GM21528 (cell line): ENCODE data around the gene SLC25A36.
A peak's percentile ranks its signal among the peaks of the same experiment; 100 is the strongest.

Source experiments
- ATAC-seq: cut with Tn5 transposase; IDR thresholded peaks from one replicate; pipeline ENCODE4 v1.9.1; 2021; ENCODE audit warnings: mild to moderate bottlenecking, moderate library complexity; ENCODE audit not compliant: unreplicated experiment, low FRiP score

Gene SLC25A36, protein sequence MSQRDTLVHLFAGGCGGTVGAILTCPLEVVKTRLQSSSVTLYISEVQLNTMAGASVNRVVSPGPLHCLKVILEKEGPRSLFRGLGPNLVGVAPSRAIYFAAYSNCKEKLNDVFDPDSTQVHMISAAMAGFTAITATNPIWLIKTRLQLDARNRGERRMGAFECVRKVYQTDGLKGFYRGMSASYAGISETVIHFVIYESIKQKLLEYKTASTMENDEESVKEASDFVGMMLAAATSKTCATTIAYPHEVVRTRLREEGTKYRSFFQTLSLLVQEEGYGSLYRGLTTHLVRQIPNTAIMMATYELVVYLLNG

DNA sequence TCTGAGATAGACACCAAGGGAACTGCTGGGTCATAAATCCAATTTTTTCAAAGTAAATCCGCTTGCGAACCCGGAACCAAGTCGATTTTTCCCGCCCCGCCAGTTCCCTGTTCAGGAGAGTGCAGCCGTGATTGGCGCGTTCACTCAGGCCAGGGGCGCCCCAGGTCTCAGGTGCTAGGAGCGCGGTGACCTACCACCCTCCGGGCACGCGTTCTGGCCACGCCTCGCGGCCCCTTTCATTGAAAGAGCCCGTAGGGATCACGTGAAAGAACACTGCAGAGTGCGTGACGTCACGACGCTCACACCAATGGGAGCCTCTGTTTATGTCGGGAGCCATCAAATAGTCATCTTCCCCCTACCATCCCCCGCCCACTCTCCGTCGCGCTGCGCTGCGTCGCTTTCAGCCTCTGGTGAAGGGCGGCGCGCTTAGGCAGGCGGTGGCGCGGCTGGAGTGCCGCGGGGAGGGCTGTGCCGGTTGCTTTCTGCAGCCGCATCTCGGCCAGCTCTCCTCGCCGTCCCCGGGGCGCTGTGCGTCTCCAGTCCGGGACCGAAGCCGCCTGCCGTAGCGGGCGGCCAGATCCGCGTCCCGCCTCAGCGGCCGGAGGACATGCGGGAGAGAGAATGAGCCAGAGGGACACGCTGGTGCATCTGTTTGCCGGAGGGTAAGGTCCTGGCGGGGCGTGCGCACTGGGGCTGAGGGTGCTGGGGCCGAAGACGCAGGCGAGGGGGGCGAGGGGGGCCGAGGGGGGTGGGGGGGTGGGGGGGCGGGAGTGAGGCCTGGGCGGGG, at the start of gene SLC25A36:
SLC25A36 (plus strand) TSS at position 403 of the 787 bp plus-strand sequence; CDS start at position 622, 219 bp downstream.
- peak; percentile 98 for ATAC-seq

DNA sequence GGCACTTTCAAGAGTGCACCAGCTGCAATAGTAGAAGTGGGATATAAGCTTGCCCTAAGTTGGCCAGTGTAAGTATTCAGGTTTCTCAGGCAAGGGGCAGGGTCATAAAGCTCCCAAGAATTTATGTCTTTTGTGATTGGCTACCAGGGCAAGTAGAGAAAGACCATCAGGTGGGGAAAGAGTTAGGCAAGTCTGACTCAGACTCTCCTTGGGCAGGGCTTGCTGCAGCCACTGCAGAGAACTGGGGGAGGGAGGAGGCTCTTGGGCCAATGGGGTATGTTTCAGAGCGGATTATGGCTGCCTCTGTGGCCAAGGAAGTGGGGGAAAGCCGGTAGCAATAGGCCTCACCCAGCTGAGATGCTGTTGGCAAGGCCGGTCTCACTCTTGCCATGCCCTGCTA, 44.6 kb upstream of the SLC25A36 start:
- no peak for ATAC-seq

DNA sequence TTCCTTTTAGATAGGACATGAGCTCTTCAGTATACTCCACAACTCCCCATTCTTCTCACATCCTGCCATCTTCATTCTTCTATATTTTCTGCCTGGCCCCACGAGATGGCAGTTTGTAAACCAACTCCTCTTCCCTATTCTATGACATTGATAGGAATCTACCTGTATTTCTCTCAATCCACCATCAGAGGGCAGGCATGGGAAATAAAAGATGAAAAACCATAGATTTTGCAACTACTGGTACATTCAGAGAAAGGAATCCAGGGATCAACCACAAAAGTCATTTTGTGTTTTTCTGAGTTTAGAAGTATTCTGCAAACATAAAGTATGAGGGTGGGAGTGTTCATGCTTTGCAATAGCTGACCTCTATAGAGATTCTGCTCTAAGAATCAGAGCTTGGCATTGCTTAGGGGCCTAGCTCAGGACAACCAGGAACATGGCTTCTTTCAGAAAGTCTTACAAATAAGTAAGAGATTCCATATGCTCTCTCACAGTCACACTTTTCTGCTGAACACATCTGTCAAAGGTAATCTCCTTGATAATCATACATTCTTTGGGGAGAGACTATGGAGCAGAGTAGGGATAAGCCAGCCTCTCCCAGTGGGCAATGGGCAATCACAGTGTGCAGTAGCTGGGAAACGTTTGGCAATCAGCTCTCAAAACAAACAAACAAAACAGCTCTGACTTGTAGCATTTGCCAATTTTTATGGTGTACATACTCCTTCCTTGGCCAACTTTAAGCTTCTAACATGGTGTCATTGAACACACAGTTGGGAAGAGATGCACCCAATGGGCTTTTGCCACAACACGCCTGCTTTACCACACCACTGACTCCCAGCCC, 43.1 kb upstream of the SLC25A36 start:
- no peak for ATAC-seq

DNA sequence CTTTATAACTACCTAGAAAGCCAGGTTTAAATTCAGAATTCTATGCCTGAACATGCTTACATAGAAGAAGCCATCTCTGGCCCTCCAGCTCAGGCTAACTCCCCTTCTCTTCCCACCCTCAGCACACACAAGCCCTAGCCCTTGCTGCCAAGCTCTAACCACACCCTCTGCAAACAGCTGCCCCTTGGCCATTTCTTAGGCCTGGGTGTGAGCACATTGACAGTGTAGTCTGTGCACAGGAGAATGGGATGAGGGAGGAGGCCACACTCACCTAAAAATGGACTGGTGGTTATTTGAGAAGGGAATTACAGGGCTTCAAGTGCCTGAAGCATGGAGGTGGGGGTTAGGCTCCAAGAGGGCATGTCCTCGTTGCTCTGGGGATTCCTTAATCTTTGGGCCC, 42.3 kb upstream of the SLC25A36 start:
- ATAC-seq = no peak

DNA sequence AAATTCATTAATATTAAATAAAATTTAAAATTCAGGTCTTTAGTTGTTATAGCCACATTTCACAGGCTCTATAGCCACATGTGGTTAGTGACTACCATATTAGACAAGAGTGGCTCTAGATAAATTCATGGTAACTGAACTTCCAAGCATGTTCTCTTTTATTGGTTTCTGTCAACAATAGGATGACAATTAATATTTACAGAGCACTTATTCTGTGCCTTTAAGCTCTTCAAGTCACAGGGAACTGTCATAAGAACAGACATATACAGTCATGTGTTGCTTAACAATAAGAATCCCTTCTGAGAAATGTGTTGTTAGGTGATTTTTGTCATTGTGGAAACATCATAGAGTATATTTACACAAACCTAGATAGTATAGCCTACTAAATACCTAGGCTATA, 38.8 kb upstream of the SLC25A36 start:
- no peak for ATAC-seq

DNA sequence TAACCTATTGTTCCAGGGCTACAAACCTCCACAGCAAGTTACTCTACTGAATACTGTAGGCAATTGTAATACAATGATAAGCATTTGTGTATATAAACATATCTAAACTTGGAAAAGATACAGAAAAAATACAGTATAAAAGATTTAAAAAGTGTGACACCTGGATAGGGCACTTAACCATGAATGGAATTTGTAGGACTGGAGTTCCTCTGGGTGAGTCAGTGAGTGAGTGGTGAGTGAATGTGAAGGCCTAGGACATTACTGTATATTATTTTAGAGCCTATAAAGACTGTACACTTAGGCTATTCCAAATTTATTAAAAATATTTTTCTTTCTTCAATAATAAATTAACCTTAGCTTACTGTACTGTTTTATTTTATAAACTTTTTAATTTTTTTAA, 38.4 kb upstream of the SLC25A36 start:
- no peak for ATAC-seq

DNA sequence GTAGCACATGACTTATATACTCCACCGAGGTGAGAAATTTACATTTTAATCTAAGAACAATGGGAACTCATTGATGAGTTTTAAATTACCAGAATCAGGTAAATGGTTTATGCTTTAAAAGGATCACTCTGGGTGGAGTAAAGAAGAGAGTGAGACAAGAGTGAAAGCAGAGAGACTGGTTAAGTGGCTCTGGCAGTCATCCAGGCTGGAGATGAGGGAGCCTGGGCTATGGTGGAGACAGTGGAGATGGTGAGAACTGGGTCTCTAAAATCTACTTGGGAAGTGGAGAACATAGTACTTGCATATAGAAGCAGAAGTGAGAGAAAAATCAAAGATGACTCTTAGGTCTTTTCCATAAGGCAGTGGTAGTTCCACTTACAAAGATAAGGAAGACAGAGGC, 37.1 kb upstream of the SLC25A36 start:
- ATAC-seq = no peak

DNA sequence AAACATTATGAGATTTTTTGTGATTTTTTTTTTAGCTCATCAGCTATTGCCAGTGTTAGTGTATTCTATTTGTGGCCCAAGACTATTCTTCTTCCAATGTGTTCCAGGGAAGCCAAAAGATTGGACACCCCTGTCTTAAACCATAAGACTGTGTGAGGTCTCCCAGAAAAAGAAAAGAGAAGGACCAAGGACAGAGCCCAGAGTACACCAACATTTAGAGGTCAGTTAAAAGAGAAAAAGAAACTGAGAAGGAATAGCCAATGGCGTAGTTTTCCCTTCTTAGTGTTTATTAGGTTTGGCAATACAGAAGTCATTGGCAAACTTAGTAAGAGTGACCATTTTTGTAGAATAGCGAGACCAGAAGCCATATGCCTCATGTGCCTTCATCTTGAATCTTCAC, 36.1 kb upstream of the SLC25A36 start:
- no peak for ATAC-seq

DNA sequence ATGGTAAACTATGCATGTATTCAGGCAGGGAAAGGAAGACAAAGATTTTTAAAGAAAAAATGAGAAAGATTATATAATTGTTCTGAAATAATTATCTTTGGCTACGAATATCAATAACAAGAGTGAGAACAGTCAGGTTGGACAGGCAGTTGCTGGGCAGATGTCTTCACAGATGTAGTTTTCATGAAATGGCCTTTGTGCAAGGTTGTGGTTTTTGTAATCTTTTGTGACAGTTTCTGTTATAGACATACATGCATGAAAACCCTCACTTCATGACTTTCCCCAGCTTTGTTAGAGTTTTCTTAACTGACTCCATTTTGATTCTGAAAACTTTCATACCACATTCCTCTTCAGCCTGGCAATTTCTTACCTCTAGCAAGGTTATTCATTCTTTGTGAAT, 34.9 kb upstream of the SLC25A36 start:
- ATAC-seq = no peak

DNA sequence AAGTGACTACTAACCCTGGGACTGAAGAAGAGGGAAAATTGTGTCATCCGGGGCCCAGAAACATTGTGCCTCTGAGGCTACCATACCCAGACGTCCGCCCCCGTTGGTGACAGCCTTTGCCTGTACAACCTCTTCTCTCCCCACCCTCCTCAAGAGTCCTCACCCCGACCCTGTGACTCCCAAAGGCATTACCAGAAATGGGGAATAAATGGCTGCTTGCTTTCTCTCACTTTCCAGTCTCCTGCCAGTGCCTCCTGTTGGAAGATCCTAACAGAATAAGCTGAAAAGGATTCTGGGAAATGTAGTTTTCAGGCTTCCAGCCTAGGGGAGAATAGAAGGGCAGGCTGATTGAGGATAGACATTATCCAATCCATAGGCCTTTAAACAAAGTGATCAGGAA, 30.8 kb upstream of the SLC25A36 start:
- ATAC-seq = no peak

DNA sequence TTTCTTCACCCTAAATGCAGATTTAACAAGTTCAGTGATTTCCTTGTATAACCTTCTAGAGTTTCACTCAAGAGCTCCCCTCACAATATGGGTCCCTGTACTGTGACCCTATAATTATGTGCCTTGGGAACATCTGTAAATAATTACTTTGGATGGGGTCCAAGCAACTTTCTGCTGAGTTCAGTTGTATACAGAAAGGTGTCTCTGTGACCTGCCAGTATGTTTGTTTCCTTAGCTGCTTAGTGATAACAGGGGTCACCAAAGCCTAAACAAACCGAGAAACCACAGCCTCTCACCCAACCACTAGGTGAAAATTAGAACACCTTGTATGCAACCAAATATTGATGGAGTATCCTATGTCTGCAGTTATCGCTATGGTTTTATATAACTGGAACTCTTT, 29.8 kb upstream of the SLC25A36 start:
- no peak for ATAC-seq

DNA sequence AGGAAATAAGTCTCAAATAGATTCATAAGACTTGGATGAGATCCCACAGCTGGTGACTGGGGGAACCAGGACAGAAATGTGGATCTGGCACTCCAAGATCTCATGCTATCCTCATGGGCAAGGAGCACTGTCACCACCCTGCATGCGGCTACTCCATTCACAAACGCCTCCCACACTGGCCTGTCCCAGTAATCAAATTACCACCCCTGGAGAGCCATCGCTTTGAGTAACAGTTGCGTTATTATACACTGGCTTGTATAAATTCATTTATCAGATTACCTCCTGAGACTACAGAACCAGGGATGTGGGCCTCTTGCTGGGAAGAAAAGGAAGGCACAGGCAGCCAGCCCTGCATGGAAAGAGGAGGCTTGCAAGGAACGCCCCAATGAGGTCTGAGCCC, 27.9 kb upstream of the SLC25A36 start:
- no peak for ATAC-seq

DNA sequence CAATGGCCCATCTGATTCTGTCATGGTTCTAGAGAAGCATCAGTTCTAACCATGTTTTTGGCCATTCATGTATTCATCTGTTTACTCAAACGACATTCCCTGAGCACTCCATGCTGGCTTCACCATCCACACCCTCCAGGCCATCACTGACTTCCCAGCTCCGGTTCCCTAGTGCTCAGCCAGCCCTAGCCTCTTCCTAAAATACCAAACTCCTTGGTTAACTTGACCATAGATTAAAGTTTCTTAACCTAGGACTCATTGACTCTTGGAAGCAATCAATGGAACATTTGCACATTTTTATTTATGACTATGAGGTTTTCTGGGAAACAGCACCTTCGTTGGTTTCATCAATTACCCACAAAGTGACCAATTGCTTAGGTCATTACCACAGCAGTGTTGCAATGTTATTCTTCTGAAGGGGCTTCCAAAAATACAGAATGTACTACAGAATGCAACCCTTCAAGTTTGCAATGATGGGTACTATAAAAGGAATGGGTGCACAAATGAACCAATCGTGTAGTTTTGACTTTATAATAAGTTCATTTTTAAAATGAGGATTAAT, 27.2 kb upstream of the SLC25A36 start:
- no peak for ATAC-seq

DNA sequence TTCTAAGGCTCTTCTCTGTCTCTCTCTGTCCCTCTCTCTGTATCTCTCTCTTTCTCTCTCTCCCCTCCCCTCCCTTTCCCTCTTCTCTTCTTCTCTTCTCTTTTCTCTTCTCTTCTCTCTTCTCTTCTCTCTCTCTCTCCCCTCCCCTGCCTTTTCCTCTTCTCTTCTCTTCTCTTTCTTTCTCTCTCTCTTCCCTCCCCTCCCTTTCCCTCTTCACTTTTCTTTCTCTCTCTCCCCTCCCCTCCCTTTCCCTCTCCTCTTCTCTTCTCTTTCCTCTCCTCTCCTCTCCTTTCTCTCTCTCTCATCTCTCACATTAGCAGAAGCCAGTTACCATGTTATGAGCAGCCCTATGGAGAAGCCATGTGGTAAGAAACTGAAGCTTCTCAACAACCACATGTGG, 25.0 kb upstream of the SLC25A36 start:
- ATAC-seq = no peak

DNA sequence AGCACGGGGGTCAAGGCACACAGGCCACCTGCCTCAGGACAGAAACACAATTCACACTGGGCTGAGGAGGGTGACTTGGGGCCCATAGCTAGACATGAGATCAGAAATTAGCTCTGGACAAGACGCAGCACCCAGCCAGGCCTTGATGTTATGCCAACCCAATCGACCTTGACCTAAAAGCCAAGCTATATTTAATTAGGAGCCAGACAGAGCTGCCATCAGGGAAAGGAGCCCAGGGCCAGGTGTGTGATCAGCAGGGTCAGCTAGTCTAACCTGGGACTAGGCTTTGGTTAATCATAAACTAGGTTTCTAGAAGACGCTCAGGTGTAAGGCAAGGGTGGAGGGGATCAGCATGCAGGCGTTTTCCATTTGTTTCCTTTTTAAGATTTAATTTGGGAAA, 23.9 kb upstream of the SLC25A36 start:
- ATAC-seq = no peak

DNA sequence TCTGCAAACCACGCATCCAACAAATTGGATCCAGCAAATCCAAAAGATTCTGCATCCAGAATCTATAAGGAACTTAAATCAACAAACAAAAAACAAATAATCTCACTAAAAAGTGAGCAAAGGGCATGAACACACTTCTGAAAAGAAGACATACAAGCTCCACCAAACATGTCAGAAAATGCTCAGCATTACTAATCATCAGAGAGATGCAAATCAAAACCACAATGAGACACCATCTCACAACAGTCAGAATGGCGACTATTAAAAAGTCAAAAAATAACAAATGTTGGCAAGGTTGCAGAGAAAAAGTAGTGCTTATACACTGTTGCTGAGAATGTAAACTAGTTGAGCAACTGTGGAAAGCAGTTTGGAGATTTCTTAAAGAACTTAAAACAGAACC, 21.6 kb upstream of the SLC25A36 start:
- no peak for ATAC-seq

DNA sequence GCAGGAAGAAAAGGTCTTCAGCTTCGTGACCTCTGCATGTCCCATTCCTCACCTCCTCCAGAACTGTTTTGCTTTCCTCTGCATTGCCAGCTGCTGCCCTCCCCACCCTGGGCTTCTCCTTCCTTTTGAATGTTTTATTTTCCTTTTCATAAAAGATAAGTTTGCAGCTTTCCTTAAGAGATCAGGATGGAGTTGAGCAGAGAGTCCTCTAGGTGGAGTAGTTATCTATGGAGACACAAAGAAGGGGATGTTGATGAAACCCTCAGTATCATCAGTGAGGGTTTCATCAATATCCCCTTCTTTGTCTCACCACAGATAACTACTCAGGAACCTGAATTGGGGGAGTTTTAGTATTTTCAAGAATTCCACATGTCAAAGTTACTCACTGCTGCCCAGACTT, 19.0 kb upstream of the SLC25A36 start:
- ATAC-seq = no peak

DNA sequence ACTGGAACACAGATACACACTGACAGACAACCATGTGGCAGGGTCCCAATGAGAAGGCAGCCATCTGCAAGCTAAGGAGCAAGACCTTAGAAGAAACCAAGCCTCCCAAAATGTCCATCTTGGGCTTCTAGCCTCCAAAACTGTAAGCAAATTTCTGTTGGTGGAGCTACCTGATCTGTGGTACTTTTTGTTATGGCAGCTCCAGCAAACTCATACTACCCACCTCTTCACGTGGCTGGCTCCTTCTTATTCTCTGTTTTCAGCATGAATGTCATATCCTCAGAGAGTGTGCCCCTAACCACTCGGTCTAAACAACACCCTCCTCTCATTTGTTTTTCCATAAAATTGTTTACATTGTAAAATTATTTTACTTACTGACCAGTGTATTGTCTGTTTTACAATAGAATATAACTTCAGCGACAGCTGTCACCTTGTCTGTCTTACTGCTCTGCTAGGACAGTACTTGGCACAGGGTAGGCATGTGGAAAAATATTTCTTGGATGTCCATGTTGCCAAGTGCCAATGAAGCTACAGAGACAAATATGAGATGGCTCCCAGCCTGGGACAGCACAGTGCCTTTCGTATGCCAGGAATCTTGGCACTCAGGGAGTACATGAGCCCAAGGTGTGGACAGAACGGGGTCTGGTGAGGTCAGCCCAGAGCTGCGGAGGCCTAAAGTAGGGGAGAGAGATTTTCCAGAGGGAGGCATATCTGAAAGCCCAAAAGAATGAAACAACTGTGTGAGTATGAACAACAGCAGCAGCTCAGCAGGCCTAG, 17.4 kb upstream of the SLC25A36 start:
- no peak for ATAC-seq

DNA sequence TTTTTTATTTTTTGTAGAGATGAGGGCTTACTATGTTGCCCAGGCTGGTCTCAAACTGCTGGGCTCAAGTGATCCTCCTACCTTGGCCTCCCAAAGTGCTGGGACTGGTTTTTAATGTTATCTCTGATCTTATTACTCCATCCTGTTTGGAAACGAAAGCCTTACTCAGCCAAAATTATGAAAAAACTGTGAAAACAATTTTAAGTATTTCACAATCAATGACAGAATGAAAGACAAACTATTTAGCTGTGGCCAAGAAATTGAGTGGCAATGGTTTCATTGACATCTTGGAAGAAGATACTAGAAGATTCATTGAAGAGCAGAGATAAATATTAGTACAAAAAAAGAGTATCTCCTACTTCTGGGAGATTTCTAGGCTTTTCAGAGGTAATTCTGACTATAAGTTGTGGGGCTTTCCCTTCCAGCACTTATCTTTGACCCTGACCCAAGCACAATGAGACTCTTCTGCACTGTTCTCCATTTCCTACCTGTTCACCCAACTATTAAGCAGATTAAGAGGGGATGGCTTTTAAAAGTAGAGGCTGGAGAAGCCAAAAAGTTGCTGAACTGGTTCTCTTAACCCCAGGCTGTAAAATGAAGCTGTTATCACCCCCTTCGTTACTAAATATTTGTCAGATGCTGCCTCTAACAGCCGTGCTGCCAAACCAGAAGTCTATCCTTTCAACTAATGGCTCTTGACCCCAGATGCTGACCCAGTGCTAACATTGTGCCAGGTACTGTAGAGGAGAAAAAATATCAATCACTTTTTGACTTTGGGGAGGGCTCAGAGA, 14.2 kb upstream of the SLC25A36 start:
- no peak for ATAC-seq
